HepG2 (cell line): ENCODE results near the gene HCK. TPM values are rescaled to one million over a fixed set of nuclear protein-coding genes. Genes with fewer than 3 reads are reported as not detected.

Experiments
- ARNT2 ChIP-seq: sonication (generic); formaldehyde crosslinking; IDR thresholded peaks from 2 replicates; pipeline ENCODE4 v1.8.0; 2022; ENCODE audit warnings: mild to moderate bottlenecking, low read depth, missing genetic modification reagents, moderate library complexity
- CAMTA2 ChIP-seq: sonication (generic); formaldehyde crosslinking; IDR thresholded peaks from 2 replicates; pipeline ENCODE4 v1.4.0; 2020; ENCODE audit warnings: mild to moderate bottlenecking, missing genetic modification reagents, borderline replicate concordance
- CBFB ChIP-seq: sonication (generic); formaldehyde crosslinking; IDR thresholded peaks from 2 replicates; pipeline ENCODE4 v1.4.0; 2020; ENCODE audit warnings: missing genetic modification reagents
- EEA1 ChIP-seq: sonication (generic); formaldehyde crosslinking; IDR thresholded peaks from 2 replicates; pipeline ENCODE4 v1.5.1; 2020; ENCODE audit warnings: mild to moderate bottlenecking, missing genetic modification reagents, borderline replicate concordance
- GABPA ChIP-seq, 2 experiments: IDR thresholded peaks; 2 replicates each; pipeline ENCODE4 v1.6.1; 2011 to 2016; ENCODE audit warnings: low read depth in 2 of 2, low read length in 1 of 2, missing biosample characterization in 1 of 2, missing genetic modification characterization in 1 of 2
- NR2F6 ChIP-seq, 2 experiments: IDR thresholded peaks; 2 replicates each; pipeline ENCODE4 v1.6.1; 2016; ENCODE audit warnings: antibody characterized with exemption in 1 of 2, mild to moderate bottlenecking in 1 of 2
- NR3C1 ChIP-seq: sonication (generic); formaldehyde crosslinking; IDR thresholded peaks from 2 replicates; pipeline ENCODE4 v1.4.0; 2020; ENCODE audit warnings: missing genetic modification reagents
- POLR2G ChIP-seq: fragments of 200-400 bp; formaldehyde crosslinking; IDR thresholded peaks from 2 replicates; pipeline ENCODE4 v1.6.1; 2018; ENCODE audit warnings: mild to moderate bottlenecking, low read depth, low read length, moderate library complexity
- PRDM10 ChIP-seq: sonication (generic); formaldehyde crosslinking; IDR thresholded peaks from 2 replicates; pipeline ENCODE4 v1.4.0; 2020; ENCODE audit warnings: low read depth, missing genetic modification reagents
- RBM39 ChIP-seq: fragments of 200-400 bp; formaldehyde crosslinking; IDR thresholded peaks from one replicate; pipeline ENCODE4 v1.6.1; 2018; ENCODE audit warnings: antibody characterized with exemption, mild to moderate bottlenecking, low read depth, low read length; ENCODE audit not compliant: poor library complexity, severe bottlenecking
- RFX5 ChIP-seq: IDR thresholded peaks from 2 replicates; pipeline ENCODE4 v1.6.1; 2011; ENCODE audit warnings: low read depth, low read length, improper control_type of control experiment
- SMARCE1 ChIP-seq: fragments of 450-650 bp; IDR thresholded peaks from 2 replicates; pipeline ENCODE4 v1.6.1; 2017; ENCODE audit warnings: borderline replicate concordance
- SMYD3 ChIP-seq: sonication (generic); formaldehyde crosslinking; IDR thresholded peaks from 2 replicates; pipeline ENCODE4 v1.8.1; 2023; ENCODE audit warnings: mild to moderate bottlenecking, missing genetic modification reagents
- TEF ChIP-seq: sonication (generic); formaldehyde crosslinking; IDR thresholded peaks from 2 replicates; pipeline ENCODE4 v1.5.0; 2020; ENCODE audit warnings: missing genetic modification reagents
- TOPORS ChIP-seq: sonication (generic); formaldehyde crosslinking; IDR thresholded peaks from 2 replicates; pipeline ENCODE4 v1.8.0; 2023; ENCODE audit warnings: mild to moderate bottlenecking, missing genetic modification reagents
- YEATS2 ChIP-seq: sonication (generic); formaldehyde crosslinking; IDR thresholded peaks from 2 replicates; pipeline ENCODE4 v1.4.0; 2020; ENCODE audit warnings: missing genetic modification reagents, borderline replicate concordance
- ZBTB7B ChIP-seq: sonication (generic); formaldehyde crosslinking; IDR thresholded peaks from 2 replicates; pipeline ENCODE4 v1.4.0; 2020; ENCODE audit warnings: missing genetic modification reagents
- ZFP37 ChIP-seq: sonication (generic); formaldehyde crosslinking; IDR thresholded peaks from 2 replicates; pipeline ENCODE4 v1.4.0; 2020; ENCODE audit warnings: missing genetic modification reagents, borderline replicate concordance
- ZNF382 ChIP-seq: sonication (generic); formaldehyde crosslinking; IDR thresholded peaks from 2 replicates; pipeline ENCODE4 v1.5.0; 2020; ENCODE audit warnings: missing genetic modification reagents, mild to moderate bottlenecking, borderline replicate concordance
- ZNF468 ChIP-seq: sonication (generic); formaldehyde crosslinking; IDR thresholded peaks from 2 replicates; pipeline ENCODE4 v1.8.0; 2022; ENCODE audit warnings: mild to moderate bottlenecking, moderate library complexity, missing genetic modification reagents
- ZNF510 ChIP-seq: sonication (generic); formaldehyde crosslinking; IDR thresholded peaks from 2 replicates; pipeline ENCODE4 v1.4.0; 2020; ENCODE audit warnings: low read depth, mild to moderate bottlenecking, missing genetic modification reagents
- ZNF607 ChIP-seq: sonication (generic); formaldehyde crosslinking; IDR thresholded peaks from 2 replicates; pipeline ENCODE4 v1.5.1; 2020; ENCODE audit warnings: missing genetic modification reagents, mild to moderate bottlenecking, borderline replicate concordance
- ZNF614 ChIP-seq: IDR thresholded peaks from 2 replicates; pipeline ENCODE4 v1.6.1; 2018; ENCODE audit warnings: missing biosample characterization, missing genetic modification reagents, inconsistent platforms, borderline replicate concordance
- ZSCAN22 ChIP-seq: sonication (generic); formaldehyde crosslinking; IDR thresholded peaks from 2 replicates; pipeline ENCODE4 v1.4.0; 2020; ENCODE audit warnings: mild to moderate bottlenecking, missing genetic modification reagents
- polyA plus RNA-seq, 8 experiments: library from polyadenylated mRNA; depleted of rRNA in 3 of 8; stranded (reverse) in 7 of 8; unstranded in 1 of 8; fragments of >200 nt; fragmentation: Illumina TruSeq in 4 of 8; extraction: Trizol in 4 of 8; gene quantifications; 2 replicates each; pipeline versions ENCODE4 v1.2.1 to v1.2.3, GENCODE V29; 2011 to 2016; ENCODE audit warnings: low read depth in 4 of 8, missing spikeins in 1 of 8, mixed read lengths in 1 of 8; ENCODE audit not compliant: insufficient read depth in 1 of 8
- total RNA-seq, 5 experiments: library from RNA; depleted of rRNA; stranded (reverse); fragments of >200 nt; fragmentation: Illumina TruSeq; extraction: Trizol; gene quantifications; 2 replicates each; pipeline ENCODE4 v1.2.3, GENCODE V29; 2016; ENCODE audit warnings: low read depth in 1 of 5
- TF ChIP-seq, protein P1 (sequence below): sonication (generic); formaldehyde crosslinking; IDR thresholded peaks from 2 replicates; pipeline ENCODE4 v1.4.0; 2020; ENCODE audit warnings: missing genetic modification reagents

Gene HCK
- total and polyA plus RNA-seq, 2 of the 13 experiments (the other 11 are each of a cell fraction or from before 2014, with no cell fraction given): 0.04 TPM; not detected in 1

DNA sequence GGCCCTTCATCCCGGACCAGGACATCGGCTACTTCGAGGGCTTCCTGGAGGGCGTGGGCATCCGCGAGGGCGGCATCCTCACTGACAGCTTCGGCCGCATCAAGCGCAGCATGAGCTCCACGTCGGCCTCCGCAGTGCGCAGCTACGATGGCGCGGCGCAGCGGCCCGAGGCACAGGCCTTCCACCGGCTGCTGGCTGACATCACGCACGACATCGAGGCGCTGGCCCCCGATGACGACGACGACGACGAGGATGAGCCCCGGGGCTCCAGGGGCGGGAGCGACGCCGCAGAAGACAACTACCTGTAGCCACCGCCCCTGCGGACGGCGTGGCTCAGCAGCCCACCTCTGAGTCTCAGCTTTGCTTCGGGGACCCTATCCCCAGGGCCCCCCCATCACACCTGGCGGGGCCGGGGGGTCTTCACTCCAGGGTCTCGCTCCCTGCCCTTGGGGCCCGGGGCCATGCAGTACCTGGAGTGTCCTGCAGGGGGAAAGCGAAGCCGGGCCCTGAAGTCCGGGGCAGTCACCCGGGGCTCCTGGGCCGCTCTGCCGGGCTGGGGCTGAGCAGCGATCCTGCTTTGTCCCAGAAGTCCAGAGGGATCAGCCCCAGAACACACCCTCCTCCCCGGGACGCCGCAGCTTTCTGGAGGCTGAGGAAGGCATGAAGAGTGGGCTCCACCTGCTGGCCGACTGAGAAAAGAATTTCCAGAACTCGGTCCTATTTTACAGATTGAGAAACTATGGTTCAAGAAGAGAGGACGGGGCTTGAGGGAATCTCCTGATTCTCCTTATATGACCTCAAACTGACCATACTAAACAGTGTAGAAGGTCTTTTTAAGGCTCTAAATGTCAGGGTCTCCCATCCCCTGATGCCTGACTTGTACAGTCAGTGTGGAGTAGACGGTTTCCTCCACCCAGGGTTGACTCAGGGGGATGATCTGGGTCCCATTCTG lies 20.8 kb upstream of the HCK start (continued):
- no peak for TF ChIP-seq NR2F6 (IDR thresholded peaks at IDR 0.05)
- 0 out of 2 replicates have a peak, but pooled peaks have one; percentile 15 for TF ChIP-seq NR2F6 (CRISPR knock-in tag; IDR thresholded peaks at IDR 0.05)
- no peak for TF ChIP-seq CAMTA2 (CRISPR knock-in tag)
- no peak for TF ChIP-seq ZNF382 (CRISPR knock-in tag)
- no peak for TF ChIP-seq SMARCE1
- TF ChIP-seq RFX5: no peak; the same call in 1 of the 2 replicates
- no peak for TF ChIP-seq ZSCAN22 (CRISPR knock-in tag)
- no peak for TF ChIP-seq SMYD3 (CRISPR knock-in tag)
- TF ChIP-seq TEF (CRISPR knock-in tag): no peak
- no peak for TF ChIP-seq CBFB (CRISPR knock-in tag)
- TF ChIP-seq ZNF607 (CRISPR knock-in tag): no peak
- no peak for TF ChIP-seq TOPORS (CRISPR knock-in tag)
- 0 out of 2 replicates have a peak, but pooled peaks have one; percentile 57 for TF ChIP-seq YEATS2 (CRISPR knock-in tag)
- peak; percentile 98 for TF ChIP-seq ZBTB7B (CRISPR knock-in tag)
- TF ChIP-seq ZFP37 (CRISPR knock-in tag): 0 out of 2 replicates have a peak, but pooled peaks have one; percentile 29
- TF ChIP-seq, protein P1, sequence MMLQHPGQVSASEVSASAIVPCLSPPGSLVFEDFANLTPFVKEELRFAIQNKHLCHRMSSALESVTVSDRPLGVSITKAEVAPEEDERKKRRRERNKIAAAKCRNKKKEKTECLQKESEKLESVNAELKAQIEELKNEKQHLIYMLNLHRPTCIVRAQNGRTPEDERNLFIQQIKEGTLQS (CRISPR knock-in tag): no peak
- TF ChIP-seq POLR2G: no peak
- TF ChIP-seq ZNF468 (CRISPR knock-in tag): no peak
- TF ChIP-seq RBM39: peak; percentile 94
- no peak for TF ChIP-seq ZNF614 (CRISPR knock-in tag)
- no peak for TF ChIP-seq NR3C1 (CRISPR knock-in tag)
- no peak for TF ChIP-seq ARNT2 (CRISPR knock-in tag)
- 0 out of 2 replicates have a peak, but pooled peaks have one; percentile 68 for TF ChIP-seq ZNF510 (CRISPR knock-in tag)
- no peak for TF ChIP-seq GABPA (IDR thresholded peaks at IDR 0.05; ENCODE audit: low read depth, low read length)
- no peak for TF ChIP-seq GABPA (CRISPR knock-in tag; IDR thresholded peaks at IDR 0.05; ENCODE audit: low read depth)
- TF ChIP-seq EEA1 (CRISPR knock-in tag): no peak
- no peak for TF ChIP-seq PRDM10 (CRISPR knock-in tag)
